Anterior cingulate cortex (tissue), 58 donors: ENCODE results near the gene PIGX.
"Not testable (repeated sequence)": the region's sequence is repeated elsewhere in the genome, so short reads cannot be mapped to it uniquely, and the experiment has no call there.

Source experiments
- DNase-seq, 58 donors: peaks; one replicate each; lab custom pipeline; 2025; lab: John Stamatoyannopoulos, UW

PIGX gene

GRCh38 chr3:196699749-196700148 lies 12.4 kb upstream of the PIGX start:
- no peak for DNase-seq

GRCh38 chr3:196700801-196701200 lies 11.4 kb upstream of the PIGX start:
- DNase-seq: no peak

- no peak for DNase-seq
These were observed 5.8 kb upstream of the PIGX start for GRCh38 chr3:196706327-196706726.

DNA sequence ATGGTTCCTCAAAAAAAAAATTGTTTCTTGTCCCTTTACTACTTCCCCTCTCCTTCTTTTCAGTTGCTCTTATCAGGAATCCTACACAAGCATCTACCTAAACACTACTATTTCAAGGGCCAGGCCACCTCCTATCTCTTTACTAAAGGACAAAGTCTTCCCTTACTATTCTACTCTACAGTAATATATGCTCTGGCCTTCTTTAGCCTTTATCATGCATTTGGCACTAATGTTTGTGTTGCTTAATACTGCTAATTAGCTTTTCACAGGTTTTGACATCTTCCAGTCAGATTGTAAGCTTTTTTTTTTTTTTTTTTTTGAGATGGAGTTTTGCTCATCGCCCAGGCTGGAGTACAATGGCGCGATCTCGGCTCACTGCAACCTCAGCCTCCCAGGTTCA lies 5.4 kb upstream of the PIGX start:
- DNase-seq: no peak

DNA sequence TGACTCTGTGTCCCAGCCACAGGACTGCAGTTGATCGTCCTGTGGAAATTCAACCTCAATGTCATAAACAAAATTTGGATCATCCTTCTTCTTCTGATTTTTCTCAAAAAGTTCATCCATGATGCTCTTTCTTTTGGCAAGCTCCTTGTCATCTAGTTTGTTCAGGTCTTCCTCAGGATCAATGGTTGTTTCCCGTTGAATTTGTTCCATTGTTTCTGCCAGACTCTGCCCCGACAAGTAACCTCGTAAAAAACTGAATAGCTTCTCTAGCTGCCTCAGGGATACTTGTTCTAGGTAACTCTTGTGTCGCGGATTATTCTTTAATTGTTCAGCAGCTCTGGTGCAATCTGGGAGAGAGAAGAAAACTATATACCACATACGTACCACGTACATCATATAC lies 4.6 kb upstream of the PIGX start:
- DNase-seq: no peak

DNA sequence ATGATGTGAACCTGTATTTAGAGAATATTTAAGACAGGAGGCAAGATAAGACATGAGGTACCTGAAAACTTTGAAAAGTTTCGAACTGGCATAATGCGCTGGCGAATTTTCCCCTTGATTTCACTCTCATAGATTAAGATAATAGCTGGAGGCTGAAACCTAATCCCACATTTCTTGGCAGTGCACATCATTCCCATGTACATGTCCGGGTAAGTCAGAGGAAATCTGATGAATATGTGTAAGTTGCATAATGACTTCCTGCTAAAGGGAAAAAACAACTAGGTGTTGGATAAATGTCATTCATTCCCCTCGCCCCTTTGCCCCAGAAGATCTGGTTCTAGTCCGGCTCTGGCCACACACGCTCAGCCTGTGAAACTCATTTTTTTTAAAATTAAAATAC lies 3.7 kb upstream of the PIGX start:
- no peak for DNase-seq

DNA sequence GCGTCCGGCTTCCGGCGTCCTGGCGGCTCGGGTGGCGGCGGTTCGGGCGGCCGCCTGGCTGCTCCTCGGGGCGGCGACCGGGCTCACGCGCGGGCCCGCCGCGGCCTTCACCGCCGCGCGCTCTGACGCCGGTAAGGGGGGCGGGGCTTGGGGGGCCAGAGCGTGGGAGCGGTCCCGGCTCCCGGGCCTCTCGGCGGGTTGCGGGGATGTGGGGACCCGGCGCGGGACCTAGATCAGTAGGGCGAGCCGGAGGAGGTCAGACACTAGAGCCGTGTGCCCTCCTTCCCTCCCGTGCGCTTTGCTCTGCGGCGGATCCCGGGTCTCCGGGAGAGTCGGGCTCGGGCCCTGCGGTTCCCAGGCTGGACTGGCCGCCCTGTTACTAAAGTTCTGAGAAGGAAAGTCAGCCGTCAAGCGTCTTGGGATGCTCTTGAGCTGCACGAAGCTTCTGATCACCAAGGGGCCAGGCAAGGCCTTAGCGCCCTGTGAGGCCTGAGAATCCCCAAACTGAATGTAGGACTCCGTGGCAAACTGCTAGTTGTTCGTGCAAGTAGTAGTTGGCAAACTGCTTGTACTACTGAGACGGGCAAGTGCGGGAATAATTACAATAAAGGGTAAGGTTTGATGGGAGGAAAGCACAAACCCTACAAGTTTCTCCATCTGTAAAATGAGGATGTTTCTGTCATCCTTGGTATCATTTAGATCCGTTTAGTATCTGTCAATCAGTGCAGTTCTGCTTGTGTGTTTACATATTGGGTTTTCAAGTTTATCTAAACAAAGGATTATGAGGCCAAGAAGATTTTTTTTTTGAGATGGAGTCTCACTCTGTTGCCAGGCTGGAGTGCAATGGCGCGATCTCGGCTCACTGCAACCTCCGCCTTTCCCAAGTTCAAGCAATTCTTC lies 587 bp downstream of the PIGX start:
- DNase-seq: peak in 45 of 58 donors; percentile 34 to 91 (median 68)

GRCh38 chr3:196717162-196717561 lies 5.0 kb downstream of the PIGX start:
- not testable (repeated sequence) for DNase-seq

DNA sequence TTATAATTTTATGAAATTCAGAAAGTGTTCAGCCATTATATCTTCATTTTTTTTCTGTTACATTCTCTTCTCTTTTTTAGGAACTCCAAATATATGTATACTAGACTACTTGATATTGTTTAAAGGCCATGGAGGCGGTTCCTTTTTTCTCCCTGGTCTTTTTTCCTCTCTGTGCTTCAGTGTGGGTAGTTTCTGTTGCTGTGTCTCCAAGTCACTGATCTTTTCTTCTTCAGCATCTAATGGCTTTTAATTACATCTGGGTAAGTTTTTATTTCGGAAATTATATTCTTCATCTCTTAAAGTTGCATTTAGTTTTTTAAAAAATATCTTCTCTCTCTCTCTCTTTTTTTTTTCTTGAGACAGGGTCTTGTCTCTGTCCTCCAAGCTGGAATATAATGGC lies 8.9 kb downstream of the PIGX start:
- DNase-seq: no peak

DNA sequence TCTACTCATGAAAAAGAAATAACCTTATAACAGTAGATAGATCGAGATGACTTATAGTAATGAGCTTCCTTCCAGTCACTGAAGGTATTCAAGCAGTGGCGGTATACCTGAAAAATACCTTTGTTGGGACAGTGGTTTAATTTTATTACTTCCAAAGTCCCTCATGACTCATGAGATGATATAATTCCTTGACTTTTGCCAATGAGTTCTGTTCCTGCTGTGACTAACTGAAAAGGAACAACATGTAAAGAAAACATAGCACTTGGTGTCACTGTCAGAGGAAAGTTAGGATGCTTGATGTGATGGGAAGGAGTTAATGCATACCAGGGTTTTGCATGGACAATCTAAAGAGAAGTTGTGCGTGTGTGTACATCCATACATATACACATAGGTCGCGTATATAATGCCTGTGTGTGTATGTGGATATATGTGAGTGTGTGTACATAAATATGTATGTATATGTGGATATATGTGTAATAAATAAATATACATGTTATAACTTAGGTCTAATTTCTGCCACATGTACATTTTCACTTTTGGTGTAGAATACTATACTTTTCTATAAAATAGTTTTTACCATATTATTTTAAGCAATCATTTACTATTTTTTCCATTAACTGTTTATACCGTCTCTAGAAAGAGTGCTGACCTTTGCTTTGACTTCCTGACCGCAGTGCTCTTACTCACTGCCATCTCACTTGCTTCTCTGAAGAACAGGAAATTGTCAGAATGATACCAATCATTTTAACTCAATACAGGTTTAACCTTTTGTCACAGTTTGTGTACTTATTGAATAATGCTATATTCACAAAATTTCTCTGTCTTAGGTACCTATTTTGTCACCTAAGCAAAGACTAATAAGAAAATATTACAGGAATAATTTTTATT lies 14.9 kb downstream of the PIGX start:
- no peak for DNase-seq

- DNase-seq: no peak
These were observed 23.6 kb downstream of the PIGX start for GRCh38 chr3:196735751-196736150.

DNA sequence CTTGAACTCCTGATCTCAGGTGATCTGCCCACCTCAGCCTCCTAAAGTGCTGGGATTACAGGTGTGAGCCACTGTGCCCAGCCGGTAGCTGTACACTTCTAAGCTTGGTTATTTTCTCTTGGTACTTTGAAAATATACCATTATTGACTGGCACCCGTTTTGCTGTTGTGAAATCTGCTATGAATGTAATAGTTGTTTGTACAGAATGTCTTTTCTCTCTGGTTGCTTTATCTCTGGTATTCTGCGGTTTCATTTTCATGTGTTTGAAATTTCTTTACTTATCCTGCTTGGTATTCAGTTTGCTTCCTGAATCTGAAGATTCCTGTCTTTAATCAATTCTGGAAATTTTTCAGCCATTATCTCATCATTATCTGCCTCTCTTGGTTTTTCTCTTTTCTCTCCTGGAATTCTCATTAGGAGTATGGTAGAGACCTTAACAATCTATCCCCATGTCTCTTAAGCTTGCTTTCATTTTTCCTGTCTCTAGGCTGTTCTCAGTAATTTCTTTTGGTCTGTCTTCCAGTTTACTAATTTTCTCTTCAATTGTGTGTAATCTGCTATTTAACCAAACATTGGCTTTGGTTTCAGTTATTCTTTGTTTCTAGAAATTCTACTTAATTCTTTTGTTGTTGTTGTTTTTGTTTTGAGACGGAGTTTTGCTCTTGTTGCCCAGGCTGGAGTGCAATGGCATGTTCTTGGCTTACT lies 24.6 kb downstream of the PIGX start:
- DNase-seq: no peak

DNA sequence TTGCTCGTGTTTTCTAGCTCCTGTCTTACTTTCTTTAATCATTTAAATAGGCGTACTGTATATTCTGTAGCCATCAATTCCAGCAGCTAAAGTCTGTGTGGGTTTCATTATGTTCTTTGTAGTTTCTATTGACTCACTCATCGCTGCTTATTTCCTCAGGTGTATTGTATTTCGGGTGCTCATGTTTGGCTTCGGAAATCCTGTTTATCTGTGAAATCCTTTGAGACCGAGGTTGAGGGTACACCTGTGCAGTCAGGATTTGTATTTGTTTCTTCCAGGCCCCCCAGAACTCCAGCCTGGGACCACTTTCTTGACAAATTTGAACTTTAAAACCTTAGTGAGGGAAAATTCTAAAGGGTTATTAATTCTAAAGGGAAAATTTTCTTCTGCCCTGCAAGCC lies 25.5 kb downstream of the PIGX start:
- no peak for DNase-seq

GRCh38 chr3:196739671-196740480 lies 27.7 kb downstream of the PIGX start, which contains the start of gene PAK2:
Gene PAK2 (plus strand): TSS chr3:196739857. CDS start chr3:196782647, 42,790 bp downstream.
- peak; percentile 41 to 95 (median 90) for DNase-seq

GRCh38 chr3:196740481-196741248 lies 28.5 kb downstream of the PIGX start:
- DNase-seq: peak in 18 of 58 donors; percentile 20 to 72 (median 48)

DNA sequence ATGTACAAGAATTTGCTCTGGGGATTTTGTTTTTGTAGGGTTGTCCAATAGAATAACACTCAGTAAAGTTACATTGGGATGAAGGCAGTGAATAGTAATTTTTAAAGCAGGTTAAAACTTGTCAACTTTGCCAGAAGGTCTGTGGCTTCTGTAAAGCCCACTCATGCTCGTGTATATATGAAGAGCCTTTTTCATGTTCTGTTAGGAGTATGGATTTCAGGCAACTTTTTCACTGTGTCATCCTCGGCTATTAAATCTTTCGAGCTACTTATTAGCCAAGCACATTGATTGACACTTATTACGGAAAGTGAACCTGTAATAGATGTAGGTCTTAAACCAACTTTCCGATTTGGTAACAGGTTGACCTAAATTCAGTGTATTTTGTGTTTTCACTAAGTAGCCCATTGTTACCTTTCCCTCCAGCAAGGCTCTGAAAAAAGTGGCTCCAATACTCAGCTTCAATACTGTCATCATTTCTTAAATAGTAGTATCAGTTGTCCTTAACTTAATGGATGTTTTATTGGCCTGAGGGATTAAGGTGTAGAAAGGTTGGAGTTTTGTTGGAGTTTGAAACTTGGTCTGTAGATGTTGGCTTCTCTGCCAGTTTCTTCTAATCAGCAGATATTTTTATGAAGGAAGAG lies 29.2 kb downstream of the PIGX start:
- no peak for DNase-seq

- DNase-seq: not testable (repeated sequence)
These were observed 31.4 kb downstream of the PIGX start for GRCh38 chr3:196743569-196743968.

DNA sequence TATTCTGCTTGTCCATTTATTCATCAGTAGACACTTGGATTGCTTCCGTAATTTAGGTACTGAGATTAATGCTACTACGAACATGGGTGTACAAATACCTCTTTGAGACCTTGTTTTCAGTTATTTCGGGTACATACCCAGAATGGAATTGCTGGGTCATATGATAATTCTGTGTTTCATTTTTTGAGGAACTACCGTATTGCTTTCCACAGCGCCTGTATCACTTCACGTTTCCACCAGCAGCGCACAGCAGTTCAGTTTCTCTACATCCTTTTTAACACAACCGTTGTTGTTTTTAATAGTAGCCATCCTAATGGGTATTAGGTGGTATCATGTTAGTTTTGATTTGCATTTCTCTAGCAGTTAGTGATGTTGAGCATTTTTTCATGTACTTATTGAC lies 36.9 kb downstream of the PIGX start:
- no peak for DNase-seq

DNA sequence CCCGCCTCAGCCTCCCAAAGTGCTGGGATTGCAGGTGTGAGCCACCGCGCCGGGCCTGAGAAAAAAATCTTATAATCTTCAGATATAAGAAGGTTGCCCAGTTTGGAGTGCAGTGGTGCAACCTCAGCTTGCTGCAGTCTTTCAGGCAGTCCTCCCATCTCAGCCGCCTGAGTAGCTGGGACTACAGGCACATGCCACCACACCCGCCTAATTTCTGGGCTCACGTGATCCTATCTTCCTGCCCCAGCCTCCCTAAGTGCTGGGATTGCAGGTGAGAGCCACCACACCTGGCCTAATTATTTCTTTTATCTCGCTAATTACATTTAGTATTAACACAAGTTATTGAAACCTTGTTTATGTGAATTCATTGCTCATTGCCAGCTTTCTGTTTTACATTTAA lies 41.0 kb downstream of the PIGX start:
- DNase-seq: no peak
